ENCODE results near the gene DYSF. TPM values are rescaled to one million over a fixed set of nuclear protein-coding genes. Genes with fewer than 3 reads are reported as not detected.

Gene DYSF
- polyA plus RNA-seq, 3 donors from 2014 or later = 3.4 to 5.0 (median 4.2) TPM

GRCh38 chr2:71679491-71679890 lies 226.1 kb downstream of the DYSF start:
- H3K9me3 Mint-ChIP-seq = no peaks in the 10 kb centered on the region
- H3K36me3 Mint-ChIP-seq = no peaks in the 10 kb centered on the region
- no peak for DNase-seq
- H3K4me1 Mint-ChIP-seq = no peaks in the 10 kb centered on the region
- H3K4me3 Mint-ChIP-seq = no peak overlapping the region
- H3K27ac Mint-ChIP-seq = no peak overlapping the region
- no peaks in the 10 kb centered on the region for H3K27me3 Mint-ChIP-seq (ENCODE audit: low read depth in 3 of 3)

DNA sequence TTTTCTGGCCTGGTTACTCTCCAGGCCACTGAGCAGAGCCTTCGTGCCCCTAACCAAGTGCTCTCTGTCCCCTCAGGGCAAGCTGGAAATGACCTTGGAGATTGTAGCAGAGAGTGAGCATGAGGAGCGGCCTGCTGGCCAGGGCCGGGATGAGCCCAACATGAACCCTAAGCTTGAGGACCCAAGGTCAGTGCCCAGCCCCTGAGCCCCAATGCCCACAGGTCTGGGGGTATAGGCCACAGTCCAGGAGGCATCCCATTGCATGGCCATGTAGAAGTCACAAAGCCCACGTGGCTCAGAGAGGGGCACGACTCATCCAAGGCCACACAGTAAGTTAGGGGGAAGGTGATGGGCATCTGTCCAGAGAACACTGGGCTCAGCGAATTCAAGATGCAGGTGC lies 227.6 kb downstream of the DYSF start:
- Mint-ChIP-seq H3K9me3 (no peaks in the 10 kb centered on the region), H3K27ac (no peak overlapping the region), H3K27me3 (ENCODE audit: low read depth in 3 of 3) (no peaks in the 10 kb centered on the region), H3K4me3 (no peak overlapping the region), H3K36me3 (no peaks in the 10 kb centered on the region), H3K4me1 (no peaks in the 10 kb centered on the region)
- no peak for DNase-seq

DNA sequence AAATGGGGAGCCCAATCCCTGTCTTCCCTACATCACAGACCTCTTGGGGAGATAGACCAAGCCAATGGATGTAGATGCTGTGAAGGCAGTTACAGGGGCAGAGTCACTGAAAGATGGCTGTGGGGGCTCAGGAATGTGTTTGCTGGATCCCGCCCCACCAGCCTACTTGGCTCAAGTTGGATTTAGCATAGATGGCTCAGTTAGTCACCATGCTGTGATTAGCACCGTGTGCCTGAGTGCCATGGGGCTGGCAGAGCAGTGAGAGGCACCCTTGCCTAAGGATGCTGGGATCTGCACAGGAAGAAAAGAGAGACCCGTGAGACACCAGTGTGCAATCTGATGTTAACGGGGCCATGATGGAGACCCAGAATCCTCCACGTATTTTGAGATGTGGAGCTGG lies 228.3 kb downstream of the DYSF start:
- H3K9me3 Mint-ChIP-seq = no peaks in the 10 kb centered on the region
- H3K36me3 Mint-ChIP-seq = no peaks in the 10 kb centered on the region
- no peak overlapping the region for H3K4me3 Mint-ChIP-seq
- no peak overlapping the region for H3K27ac Mint-ChIP-seq
- H3K27me3 Mint-ChIP-seq (ENCODE audit: low read depth in 3 of 3) = no peaks in the 10 kb centered on the region
- H3K4me1 Mint-ChIP-seq = no peaks in the 10 kb centered on the region
- no peak for DNase-seq

DNA sequence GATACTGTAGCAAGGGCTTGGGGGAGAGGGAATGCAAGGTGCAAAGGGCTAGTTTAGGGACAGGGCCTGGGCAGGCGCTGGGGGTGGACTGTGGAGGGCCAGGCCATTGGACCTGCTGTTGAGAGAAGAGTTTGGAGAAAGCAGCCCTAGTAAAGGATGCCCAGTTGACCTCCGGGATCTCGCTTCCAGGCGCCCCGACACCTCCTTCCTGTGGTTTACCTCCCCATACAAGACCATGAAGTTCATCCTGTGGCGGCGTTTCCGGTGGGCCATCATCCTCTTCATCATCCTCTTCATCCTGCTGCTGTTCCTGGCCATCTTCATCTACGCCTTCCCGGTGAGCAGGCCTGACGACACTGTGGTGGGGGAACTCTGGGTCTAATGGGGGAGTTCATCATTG lies 229.0 kb downstream of the DYSF start:
- DNase-seq = no peak
- no peaks in the 10 kb centered on the region for H3K27me3 Mint-ChIP-seq (ENCODE audit: low read depth in 3 of 3)
- H3K27ac Mint-ChIP-seq = no peak overlapping the region
- H3K36me3 Mint-ChIP-seq = no peaks in the 10 kb centered on the region
- no peaks in the 10 kb centered on the region for H3K9me3 Mint-ChIP-seq
- no peaks in the 10 kb centered on the region for H3K4me1 Mint-ChIP-seq
- H3K4me3 Mint-ChIP-seq = no peak overlapping the region

DNA sequence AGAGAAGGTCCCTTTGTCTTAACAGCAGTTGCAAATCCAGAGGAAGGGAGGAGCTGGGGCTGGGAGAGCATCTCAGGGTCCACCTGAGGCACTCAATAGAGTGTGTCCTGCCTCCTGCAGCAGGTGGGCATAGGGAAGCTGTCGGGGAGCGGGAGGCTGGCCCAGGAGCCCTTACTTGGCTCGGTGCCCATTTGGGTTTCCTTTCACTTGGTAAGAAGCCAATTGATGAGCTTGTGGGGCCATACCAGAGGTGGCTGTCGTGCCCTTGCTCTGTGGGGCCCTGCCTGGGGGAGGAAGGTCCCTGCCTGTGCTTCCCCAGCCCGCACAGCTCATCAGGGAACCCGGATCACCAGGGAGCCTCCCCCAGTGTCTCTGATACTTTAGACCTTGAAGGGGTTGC lies 229.7 kb downstream of the DYSF start:
- H3K4me3 Mint-ChIP-seq = no peak overlapping the region
- no peak for DNase-seq
- no peaks in the 10 kb centered on the region for H3K36me3 Mint-ChIP-seq
- no peaks in the 10 kb centered on the region for H3K4me1 Mint-ChIP-seq
- peaks cover 0 to 3% (median 0%) of the 10 kb centered on the region in 3 donors for H3K27me3 Mint-ChIP-seq (ENCODE audit: low read depth in 3 of 3)
- H3K9me3 Mint-ChIP-seq = peaks cover 0 to 2% (median 0%) of the 10 kb centered on the region in 6 donors
- no peak overlapping the region for H3K27ac Mint-ChIP-seq

DNA sequence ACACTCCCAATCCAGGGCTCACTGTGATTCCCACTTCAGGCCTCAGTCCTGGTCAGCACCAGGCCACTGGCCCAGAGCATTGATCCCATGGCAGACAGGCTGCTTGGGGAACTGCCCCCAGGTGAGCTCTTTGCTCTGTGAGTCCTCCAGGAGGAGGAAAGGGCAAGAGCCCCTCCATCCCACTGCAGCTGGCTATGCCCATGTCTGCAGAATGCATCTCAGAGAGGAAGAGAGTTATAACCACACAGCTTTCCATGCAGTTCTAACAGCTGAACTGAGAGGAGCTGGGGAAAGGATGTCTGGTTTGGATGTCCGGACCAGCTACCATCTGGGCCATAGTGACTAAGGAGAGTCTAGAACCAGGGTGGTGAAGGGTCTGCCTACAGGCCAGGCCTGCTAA lies 230.3 kb downstream of the DYSF start:
- no peak for DNase-seq
- Mint-ChIP-seq H3K27me3 (ENCODE audit: low read depth in 3 of 3) (peaks cover 0 to 3% (median 0%) of the 10 kb centered on the region in 3 donors), H3K9me3 (peaks cover 0 to 2% (median 0%) of the 10 kb centered on the region in 6 donors), H3K4me3 (no peak overlapping the region), H3K4me1 (no peaks in the 10 kb centered on the region), H3K36me3 (no peaks in the 10 kb centered on the region), H3K27ac (no peak overlapping the region)

- H3K4me1 Mint-ChIP-seq = no peaks in the 10 kb centered on the region
- H3K36me3 Mint-ChIP-seq = no peaks in the 10 kb centered on the region
- DNase-seq = no peak
- H3K4me3 Mint-ChIP-seq = no peak overlapping the region
- H3K9me3 Mint-ChIP-seq = peaks cover 0 to 2% (median 0%) of the 10 kb centered on the region in 6 donors
- H3K27ac Mint-ChIP-seq = no peak overlapping the region
- peaks cover 0 to 3% (median 0%) of the 10 kb centered on the region in 3 donors for H3K27me3 Mint-ChIP-seq (ENCODE audit: low read depth in 3 of 3)
Measured at GRCh38 chr2:71684226-71685072, 231.1 kb downstream of the DYSF start.

DNA sequence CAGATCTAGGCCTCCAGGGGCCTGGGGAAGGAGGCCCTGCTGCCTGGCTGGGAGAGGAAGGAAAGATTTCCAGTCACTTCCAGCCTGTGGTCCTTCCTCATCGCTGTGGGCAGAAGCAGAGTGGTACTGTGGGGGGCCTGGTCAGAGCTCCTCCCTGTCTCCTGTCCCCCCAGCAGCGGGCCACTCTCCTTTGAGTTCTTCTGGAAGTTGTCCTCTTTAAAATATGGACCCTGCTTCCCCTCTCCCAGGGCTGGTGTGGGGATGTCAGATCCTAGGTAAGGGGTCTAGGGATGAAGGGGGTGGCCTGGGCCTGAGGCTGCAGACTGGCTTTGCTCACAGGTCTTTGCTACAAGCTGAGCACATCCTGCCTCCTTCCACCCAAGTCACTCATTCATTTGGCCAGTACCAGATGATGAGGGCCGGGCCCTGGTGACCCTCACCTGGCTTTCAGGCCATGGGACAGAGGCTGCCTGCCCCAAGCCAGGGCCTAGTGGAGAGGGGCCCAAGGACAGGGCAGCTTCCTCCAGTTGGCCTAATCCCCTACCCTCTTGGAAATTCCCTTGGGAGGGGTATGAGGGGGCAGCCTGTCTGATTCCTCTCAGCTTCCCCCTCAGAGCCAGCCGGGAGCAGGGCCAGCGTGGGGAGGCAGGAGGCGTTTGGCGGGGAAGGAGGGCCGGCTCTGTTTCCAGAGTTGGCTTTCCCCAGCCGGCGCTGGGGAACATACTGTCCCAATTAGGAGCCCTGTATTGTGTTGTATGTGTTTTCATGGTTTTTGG lies 231.9 kb downstream of the DYSF start:
- DNase-seq = no peak
- H3K9me3 Mint-ChIP-seq = peaks cover 0 to 2% (median 0%) of the 10 kb centered on the region in 6 donors
- H3K36me3 Mint-ChIP-seq = no peaks in the 10 kb centered on the region
- H3K4me1 Mint-ChIP-seq = no peaks in the 10 kb centered on the region
- peaks cover 0 to 3% (median 0%) of the 10 kb centered on the region in 3 donors for H3K27me3 Mint-ChIP-seq (ENCODE audit: low read depth in 3 of 3)
- no peak overlapping the region for H3K27ac Mint-ChIP-seq
- H3K4me3 Mint-ChIP-seq = no peak overlapping the region

DNA sequence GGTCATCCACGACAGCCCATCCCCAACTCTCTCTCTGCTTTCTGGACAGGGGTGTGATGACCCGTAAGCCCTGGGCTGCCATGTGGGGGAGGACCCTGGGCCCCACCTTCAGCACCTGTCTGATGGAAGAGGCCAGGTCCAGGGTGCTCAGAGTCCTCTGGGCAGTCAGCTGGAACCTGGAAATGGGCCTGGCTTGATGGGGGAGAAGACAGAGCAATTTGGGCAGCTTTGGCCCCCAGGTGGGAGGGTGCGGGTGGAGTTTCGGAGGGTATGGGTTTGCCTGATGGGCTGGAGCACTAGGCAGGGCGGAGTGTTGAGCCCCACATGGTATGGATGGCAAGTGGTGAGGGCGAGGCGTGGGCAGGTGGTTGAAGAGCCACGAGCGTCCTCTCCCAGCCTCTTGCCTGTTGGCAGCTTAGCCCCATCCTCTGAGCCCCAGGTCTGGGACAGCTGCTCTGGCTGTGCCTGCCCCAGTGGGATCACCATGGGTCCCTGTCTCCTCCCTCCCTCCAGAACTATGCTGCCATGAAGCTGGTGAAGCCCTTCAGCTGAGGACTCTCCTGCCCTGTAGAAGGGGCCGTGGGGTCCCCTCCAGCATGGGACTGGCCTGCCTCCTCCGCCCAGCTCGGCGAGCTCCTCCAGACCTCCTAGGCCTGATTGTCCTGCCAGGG lies 232.7 kb downstream of the DYSF start:
- no peak for DNase-seq
- Mint-ChIP-seq H3K4me3 (no peak overlapping the region), H3K27ac (no peak overlapping the region), H3K4me1 (no peaks in the 10 kb centered on the region), H3K27me3 (ENCODE audit: low read depth in 3 of 3) (peaks cover 0 to 3% (median 0%) of the 10 kb centered on the region in 3 donors), H3K9me3 (peaks cover 0 to 2% (median 0%) of the 10 kb centered on the region in 6 donors), H3K36me3 (no peaks in the 10 kb centered on the region)

DNA sequence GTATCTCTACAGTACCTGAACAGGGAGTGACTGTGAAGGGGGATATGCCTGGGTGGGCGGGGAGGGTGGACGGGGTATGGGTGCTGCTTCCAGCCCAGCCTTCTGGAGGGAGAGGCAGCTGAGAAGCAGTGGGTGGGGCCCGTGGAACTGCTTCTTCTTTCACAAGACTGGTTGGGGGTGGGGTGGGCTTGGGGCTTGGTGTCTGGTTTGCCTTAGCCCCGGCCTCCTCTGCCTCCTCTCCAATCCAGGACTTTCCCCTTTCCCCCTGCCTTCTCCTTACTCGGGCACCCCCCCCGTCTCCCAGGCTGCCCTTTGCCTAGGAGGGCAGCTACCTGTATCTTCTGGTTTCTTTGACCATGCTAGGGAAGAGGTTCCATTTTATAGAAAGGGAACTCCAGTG lies 233.4 kb downstream of the DYSF start:
- no peak for DNase-seq
- peaks cover 0 to 2% (median 0%) of the 10 kb centered on the region in 6 donors for H3K9me3 Mint-ChIP-seq
- H3K27me3 Mint-ChIP-seq (ENCODE audit: low read depth in 3 of 3) = peaks cover 0 to 3% (median 0%) of the 10 kb centered on the region in 3 donors
- H3K4me1 Mint-ChIP-seq = no peaks in the 10 kb centered on the region
- H3K36me3 Mint-ChIP-seq = no peaks in the 10 kb centered on the region
- H3K27ac Mint-ChIP-seq = no peak overlapping the region
- no peak overlapping the region for H3K4me3 Mint-ChIP-seq

- no peaks in the 10 kb centered on the region for H3K36me3 Mint-ChIP-seq
- peaks cover 0 to 3% (median 1%) of the 10 kb centered on the region in 3 donors for H3K27me3 Mint-ChIP-seq (ENCODE audit: low read depth in 3 of 3)
- DNase-seq = no peak
- no peak overlapping the region for H3K4me3 Mint-ChIP-seq
- no peak overlapping the region for H3K27ac Mint-ChIP-seq
- no peaks in the 10 kb centered on the region for H3K4me1 Mint-ChIP-seq
- peaks cover 0 to 2% (median 0%) of the 10 kb centered on the region in 6 donors for H3K9me3 Mint-ChIP-seq
Measured at GRCh38 chr2:71687412-71687811, 234.1 kb downstream of the DYSF start.

GRCh38 chr2:71688530-71688929 lies 235.2 kb downstream of the DYSF start:
- Mint-ChIP-seq H3K9me3 (peaks cover 0 to 2% (median 0%) of the 10 kb centered on the region in 6 donors), H3K4me3 (no peak overlapping the region), H3K36me3 (no peaks in the 10 kb centered on the region), H3K27me3 (ENCODE audit: low read depth in 3 of 3) (peaks cover 0 to 4% (median 1%) of the 10 kb centered on the region in 3 donors), H3K27ac (no peak overlapping the region), H3K4me1 (no peaks in the 10 kb centered on the region)
- DNase-seq = no peak

GRCh38 chr2:71689393-71689792 lies 236.0 kb downstream of the DYSF start:
- H3K4me3 Mint-ChIP-seq = no peak overlapping the region

More at GRCh38 chr2:71689393-71689792, 236.0 kb downstream of the DYSF start:
- no peaks in the 10 kb centered on the region for H3K4me1 Mint-ChIP-seq
- H3K36me3 Mint-ChIP-seq = no peaks in the 10 kb centered on the region
- H3K9me3 Mint-ChIP-seq = peaks cover 0 to 2% (median 0%) of the 10 kb centered on the region in 6 donors
- H3K27ac Mint-ChIP-seq = no peak overlapping the region
- peaks cover 0 to 6% (median 1%) of the 10 kb centered on the region in 3 donors for H3K27me3 Mint-ChIP-seq (ENCODE audit: low read depth in 3 of 3)
- no peak for DNase-seq
